Measurements from ENCODE around the gene SKAP2.

Gene SKAP2

GRCh38 chr7:26639695-26640094, 224.7 kb downstream of the SKAP2 start:
- Histone ChIP-seq H3K9me3 (ENCODE audit: insufficient read depth, low read length) (no peaks in the 10 kb centered on the region), H3K4me3 (ENCODE audit: insufficient read length, low read depth) (no peak overlapping the region), H3K27me3 (ENCODE audit: insufficient read depth, insufficient read length) (no peaks in the 10 kb centered on the region), H3K4me1 (ENCODE audit: insufficient read depth, insufficient read length) (no peaks in the 10 kb centered on the region), H3K9ac (ENCODE audit: insufficient read length, low read depth) (no peak overlapping the region), H3K36me3 (ENCODE audit: insufficient read depth, insufficient read length, low read length) (no peaks in the 10 kb centered on the region)
- TF ChIP-seq YY1 (IDR thresholded peaks at IDR 0.05; ENCODE audit: insufficient read depth, insufficient read length) (no peak), SUZ12 (IDR thresholded peaks at IDR 0.05; ENCODE audit: extremely low read depth, insufficient read depth, insufficient read length) (no peak), ZNF274 (IDR thresholded peaks at IDR 0.05; ENCODE audit: low read depth, low read length) (no peak)
- no peak for DNase-seq (ENCODE audit: low read depth, low spot score)

GRCh38 chr7:26639111-26639510, 225.3 kb downstream of the SKAP2 start:
- H3K4me3 ChIP-seq (ENCODE audit: insufficient read length, low read depth): no peak overlapping the region
- no peaks in the 10 kb centered on the region for H3K27me3 ChIP-seq (ENCODE audit: insufficient read depth, insufficient read length)
- H3K36me3 ChIP-seq (ENCODE audit: insufficient read depth, insufficient read length, low read length): no peaks in the 10 kb centered on the region
- no peaks in the 10 kb centered on the region for H3K4me1 ChIP-seq (ENCODE audit: insufficient read depth, insufficient read length)
- H3K9me3 ChIP-seq (ENCODE audit: insufficient read depth, low read length): no peaks in the 10 kb centered on the region
- no peak overlapping the region for H3K9ac ChIP-seq (ENCODE audit: insufficient read length, low read depth)
- DNase-seq (ENCODE audit: low read depth, low spot score): no peak
- TF ChIP-seq SUZ12 (IDR thresholded peaks at IDR 0.05; ENCODE audit: extremely low read depth, insufficient read depth, insufficient read length): no peak
- no peak for TF ChIP-seq ZNF274 (IDR thresholded peaks at IDR 0.05; ENCODE audit: low read depth, low read length)
- no peak for TF ChIP-seq YY1 (IDR thresholded peaks at IDR 0.05; ENCODE audit: insufficient read depth, insufficient read length)

GRCh38 chr7:26638140-26638539, 226.2 kb downstream of the SKAP2 start:
- Histone ChIP-seq H3K27me3 (ENCODE audit: insufficient read depth, insufficient read length) (no peaks in the 10 kb centered on the region), H3K9ac (ENCODE audit: insufficient read length, low read depth) (no peak overlapping the region), H3K9me3 (ENCODE audit: insufficient read depth, low read length) (no peaks in the 10 kb centered on the region), H3K36me3 (ENCODE audit: insufficient read depth, insufficient read length, low read length) (no peaks in the 10 kb centered on the region), H3K4me1 (ENCODE audit: insufficient read depth, insufficient read length) (no peaks in the 10 kb centered on the region), H3K4me3 (ENCODE audit: insufficient read length, low read depth) (no peak overlapping the region)
- TF ChIP-seq SUZ12 (IDR thresholded peaks at IDR 0.05; ENCODE audit: extremely low read depth, insufficient read depth, insufficient read length) (no peak), ZNF274 (IDR thresholded peaks at IDR 0.05; ENCODE audit: low read depth, low read length) (no peak), YY1 (IDR thresholded peaks at IDR 0.05; ENCODE audit: insufficient read depth, insufficient read length) (no peak)
- no peak for DNase-seq (ENCODE audit: low read depth, low spot score)

GRCh38 chr7:26637610-26638009, 226.8 kb downstream of the SKAP2 start:
- no peak overlapping the region for H3K4me3 ChIP-seq (ENCODE audit: insufficient read length, low read depth)
- no peaks in the 10 kb centered on the region for H3K4me1 ChIP-seq (ENCODE audit: insufficient read depth, insufficient read length)
- H3K27me3 ChIP-seq (ENCODE audit: insufficient read depth, insufficient read length): no peaks in the 10 kb centered on the region
- no peak for DNase-seq (ENCODE audit: low read depth, low spot score)
- H3K36me3 ChIP-seq (ENCODE audit: insufficient read depth, insufficient read length, low read length): no peaks in the 10 kb centered on the region
- no peak overlapping the region for H3K9ac ChIP-seq (ENCODE audit: insufficient read length, low read depth)
- no peaks in the 10 kb centered on the region for H3K9me3 ChIP-seq (ENCODE audit: insufficient read depth, low read length)
- TF ChIP-seq SUZ12 (IDR thresholded peaks at IDR 0.05; ENCODE audit: extremely low read depth, insufficient read depth, insufficient read length) (no peak), ZNF274 (IDR thresholded peaks at IDR 0.05; ENCODE audit: low read depth, low read length) (no peak), YY1 (IDR thresholded peaks at IDR 0.05; ENCODE audit: insufficient read depth, insufficient read length) (no peak)

GRCh38 chr7:26636808-26637207, 227.6 kb downstream of the SKAP2 start:
- no peaks in the 10 kb centered on the region for H3K36me3 ChIP-seq (ENCODE audit: insufficient read depth, insufficient read length, low read length)
- no peak for DNase-seq (ENCODE audit: low read depth, low spot score)
- H3K27me3 ChIP-seq (ENCODE audit: insufficient read depth, insufficient read length): no peaks in the 10 kb centered on the region
- no peaks in the 10 kb centered on the region for H3K9me3 ChIP-seq (ENCODE audit: insufficient read depth, low read length)
- no peak overlapping the region for H3K9ac ChIP-seq (ENCODE audit: insufficient read length, low read depth)
- no peaks in the 10 kb centered on the region for H3K4me1 ChIP-seq (ENCODE audit: insufficient read depth, insufficient read length)
- no peak overlapping the region for H3K4me3 ChIP-seq (ENCODE audit: insufficient read length, low read depth)
- no peak for TF ChIP-seq YY1 (IDR thresholded peaks at IDR 0.05; ENCODE audit: insufficient read depth, insufficient read length)
- no peak for TF ChIP-seq ZNF274 (IDR thresholded peaks at IDR 0.05; ENCODE audit: low read depth, low read length)
- no peak for TF ChIP-seq SUZ12 (IDR thresholded peaks at IDR 0.05; ENCODE audit: extremely low read depth, insufficient read depth, insufficient read length)

- Histone ChIP-seq H3K27me3 (ENCODE audit: insufficient read depth, insufficient read length) (no peaks in the 10 kb centered on the region), H3K9ac (ENCODE audit: insufficient read length, low read depth) (no peak overlapping the region), H3K36me3 (ENCODE audit: insufficient read depth, insufficient read length, low read length) (no peaks in the 10 kb centered on the region), H3K4me1 (ENCODE audit: insufficient read depth, insufficient read length) (no peaks in the 10 kb centered on the region), H3K4me3 (ENCODE audit: insufficient read length, low read depth) (no peak overlapping the region), H3K9me3 (ENCODE audit: insufficient read depth, low read length) (no peaks in the 10 kb centered on the region)
- DNase-seq (ENCODE audit: low read depth, low spot score): no peak
- TF ChIP-seq ZNF274 (IDR thresholded peaks at IDR 0.05; ENCODE audit: low read depth, low read length) (no peak), SUZ12 (IDR thresholded peaks at IDR 0.05; ENCODE audit: extremely low read depth, insufficient read depth, insufficient read length) (no peak), YY1 (IDR thresholded peaks at IDR 0.05; ENCODE audit: insufficient read depth, insufficient read length) (no peak)
Observed at GRCh38 chr7:26633557-26633956, 230.8 kb downstream of the SKAP2 start.

- Histone ChIP-seq H3K9ac (ENCODE audit: insufficient read length, low read depth) (no peak overlapping the region), H3K36me3 (ENCODE audit: insufficient read depth, insufficient read length, low read length) (no peaks in the 10 kb centered on the region), H3K27me3 (ENCODE audit: insufficient read depth, insufficient read length) (no peaks in the 10 kb centered on the region)
Observed at GRCh38 chr7:26631601-26632000, 232.8 kb downstream of the SKAP2 start.

More at GRCh38 chr7:26631601-26632000, 232.8 kb downstream of the SKAP2 start:
- DNase-seq (ENCODE audit: low read depth, low spot score): no peak
- TF ChIP-seq ZNF274 (IDR thresholded peaks at IDR 0.05; ENCODE audit: low read depth, low read length): no peak
- no peak for TF ChIP-seq YY1 (IDR thresholded peaks at IDR 0.05; ENCODE audit: insufficient read depth, insufficient read length)
- no peak for TF ChIP-seq SUZ12 (IDR thresholded peaks at IDR 0.05; ENCODE audit: extremely low read depth, insufficient read depth, insufficient read length)
- no peaks in the 10 kb centered on the region for H3K4me1 ChIP-seq (ENCODE audit: insufficient read depth, insufficient read length)
- H3K4me3 ChIP-seq (ENCODE audit: insufficient read length, low read depth): no peak overlapping the region
- H3K9me3 ChIP-seq (ENCODE audit: insufficient read depth, low read length): no peaks in the 10 kb centered on the region

Measured in NT2/D1 (cell line).